Measurements from ENCODE around the gene HNRNPM.
"Not testable (repeated sequence)": the region's sequence is repeated elsewhere in the genome, so short reads cannot be mapped to it uniquely, and the experiment has no call there.

HNRNPM gene

DNA sequence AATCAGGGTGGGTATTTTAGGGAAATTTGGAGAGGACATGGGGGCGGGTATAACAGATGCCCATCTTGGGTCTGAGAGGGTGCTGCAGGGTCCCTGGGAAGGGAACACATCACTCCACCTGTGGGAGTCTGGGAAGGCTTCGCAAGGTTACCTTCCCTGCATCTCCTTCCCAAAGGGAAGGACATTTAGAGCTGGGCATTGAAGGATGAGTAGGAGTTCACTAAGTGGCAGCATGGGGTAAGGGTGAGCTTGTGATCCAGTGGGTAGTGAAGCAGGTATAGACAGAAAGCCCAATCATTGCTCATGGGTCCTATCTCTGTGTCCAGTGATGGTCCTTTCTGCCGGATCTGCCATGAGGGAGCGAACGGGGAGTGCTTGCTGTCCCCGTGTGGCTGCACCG is 18.5 kb upstream of the HNRNPM start:
- no peak for DNase-seq (ENCODE audit: low spot score)

DNA sequence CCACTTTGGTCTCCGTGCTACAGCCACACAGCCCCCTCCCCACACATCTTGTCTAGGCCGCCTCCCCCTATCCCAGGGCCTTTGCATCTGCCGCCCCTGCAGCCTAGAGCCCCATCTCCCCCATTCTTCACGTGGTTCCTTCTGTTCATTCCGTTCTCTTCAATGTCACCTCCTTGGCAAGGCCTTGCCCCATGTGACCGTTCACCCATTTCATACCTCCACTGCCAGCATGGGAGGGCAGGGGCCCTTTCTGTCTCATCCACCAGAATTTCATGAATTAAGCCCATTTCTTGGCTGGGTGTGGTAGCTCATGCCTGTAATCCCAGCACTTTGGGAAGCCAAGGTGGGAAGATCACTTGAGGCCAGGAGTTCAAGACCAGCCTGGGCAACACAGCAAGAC is 15.7 kb upstream of the HNRNPM start:
- no peak for DNase-seq (ENCODE audit: low spot score)

DNA sequence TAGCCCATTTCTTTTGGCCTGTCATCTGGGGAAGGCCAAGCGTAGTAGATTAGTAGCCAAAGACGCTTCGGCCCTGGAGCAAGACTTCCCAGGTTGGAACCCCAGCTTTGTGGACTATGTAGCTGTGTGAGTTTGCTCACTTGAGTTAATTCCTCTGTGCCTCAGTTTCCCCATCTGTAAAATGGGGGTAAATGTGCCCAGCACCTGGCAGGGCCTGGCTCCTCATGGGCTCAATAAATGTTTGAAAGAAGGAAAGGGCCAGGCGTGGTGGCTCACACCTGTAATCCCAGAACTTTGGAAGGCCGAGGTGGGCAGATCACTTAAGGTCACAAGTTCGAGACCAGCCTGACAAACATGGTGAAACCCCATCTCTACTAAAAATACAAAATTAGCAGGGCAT is 14.9 kb upstream of the HNRNPM start:
- no peak for DNase-seq (ENCODE audit: low spot score)

DNA sequence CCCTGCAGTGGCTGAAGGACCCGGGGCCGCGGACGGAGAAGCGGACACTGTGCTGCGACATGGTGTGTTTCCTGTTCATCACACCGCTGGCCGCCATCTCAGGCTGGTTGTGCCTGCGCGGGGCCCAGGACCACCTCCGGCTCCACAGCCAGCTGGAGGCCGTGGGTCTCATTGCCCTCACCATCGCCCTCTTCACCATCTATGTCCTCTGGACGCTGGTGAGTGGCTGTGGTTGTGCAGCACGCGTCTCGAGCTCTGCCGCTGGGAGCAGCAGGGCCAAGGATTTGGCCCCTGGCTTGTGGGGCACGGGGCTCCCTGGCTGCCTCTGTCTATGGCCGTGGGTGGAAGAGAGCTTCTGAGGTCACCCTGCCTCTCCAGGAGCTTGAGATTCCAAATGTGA is 14.1 kb upstream of the HNRNPM start:
- DNase-seq (ENCODE audit: low spot score) = no peak

DNA sequence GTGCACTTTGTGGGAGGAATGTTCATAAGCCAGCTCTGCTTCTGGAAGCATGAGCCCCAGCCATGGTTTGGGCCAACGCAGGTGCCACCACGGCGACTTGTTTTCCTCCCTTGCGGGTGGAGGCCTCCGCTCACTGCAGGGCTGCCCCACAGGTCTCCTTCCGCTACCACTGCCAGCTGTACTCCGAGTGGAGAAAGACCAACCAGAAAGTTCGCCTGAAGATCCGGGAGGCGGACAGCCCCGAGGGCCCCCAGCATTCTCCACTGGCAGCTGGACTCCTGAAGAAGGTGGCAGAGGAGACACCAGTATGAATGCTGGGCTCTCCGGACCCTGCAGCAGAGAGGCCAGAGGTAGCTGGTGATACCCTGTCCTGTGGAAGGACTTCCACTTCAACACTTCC is 6.5 kb upstream of the HNRNPM start:
- DNase-seq (ENCODE audit: low spot score) = no peak

DNA sequence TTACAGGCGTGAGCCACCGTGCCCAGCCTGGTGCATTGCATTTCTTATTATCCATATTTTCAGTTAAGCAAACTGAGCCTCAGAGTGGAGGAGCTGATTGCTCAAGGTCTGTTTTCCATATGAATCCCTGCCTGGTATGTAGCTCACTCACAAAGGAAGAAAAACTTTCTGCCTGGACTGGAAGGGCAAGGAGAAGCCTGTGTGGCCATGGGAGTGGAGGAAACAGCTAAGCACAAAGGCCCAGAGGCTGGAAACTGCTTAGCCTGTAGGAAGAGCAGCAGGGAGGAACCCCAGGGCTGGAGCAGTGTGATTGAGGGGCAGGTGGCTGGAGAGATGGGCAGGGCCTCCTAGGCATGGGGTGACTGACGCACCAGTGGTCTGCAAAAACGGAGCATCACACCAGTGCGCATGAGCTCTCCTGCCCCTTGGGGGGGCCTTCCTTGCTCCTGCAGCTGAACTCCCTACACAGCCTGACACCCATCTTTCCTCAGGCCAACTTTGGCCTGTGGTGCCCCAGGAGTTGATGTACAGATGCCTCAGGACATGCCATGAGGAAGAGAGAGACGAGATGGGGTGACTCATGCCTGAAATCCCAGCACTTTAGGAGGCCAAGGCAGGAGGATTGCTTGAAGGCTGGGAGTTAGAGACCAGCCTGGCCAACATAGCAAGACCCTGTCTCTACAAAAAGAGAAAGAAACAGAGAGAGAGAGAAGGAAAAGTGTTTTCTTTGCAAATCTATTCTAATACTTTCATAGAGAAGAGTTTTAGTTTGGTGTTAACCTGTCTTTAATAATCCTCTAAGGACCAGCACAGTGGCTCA is 2.8 kb upstream of the HNRNPM start:
- no peak for DNase-seq (ENCODE audit: low spot score)

DNA sequence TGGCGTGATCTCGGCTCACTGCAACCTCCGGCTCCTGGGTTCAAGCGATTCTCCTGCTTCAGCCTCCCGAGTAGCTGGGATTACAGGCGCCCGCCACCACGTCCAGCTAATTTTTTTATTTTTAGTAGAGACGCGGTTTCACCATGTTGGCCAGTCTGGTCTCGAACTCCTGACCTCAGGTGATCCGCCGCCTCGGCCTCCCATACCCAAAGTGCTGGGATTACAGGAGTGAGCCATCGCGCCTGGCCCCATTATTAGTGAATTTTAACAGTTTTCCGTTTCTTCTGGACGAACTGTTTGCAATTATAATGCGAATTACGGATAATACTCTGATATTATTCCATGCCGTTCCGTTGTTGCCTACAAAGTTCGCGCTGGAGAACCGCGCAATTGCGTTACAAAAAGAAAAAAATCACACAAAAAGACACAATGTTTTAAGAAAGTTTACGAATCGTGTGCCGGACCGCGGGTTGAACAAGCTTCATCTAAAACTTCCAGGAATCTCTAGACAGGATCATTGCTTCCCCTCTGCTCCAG is 567 bp upstream of the HNRNPM start:
- not testable (repeated sequence) for DNase-seq (ENCODE audit: low spot score)

DNA sequence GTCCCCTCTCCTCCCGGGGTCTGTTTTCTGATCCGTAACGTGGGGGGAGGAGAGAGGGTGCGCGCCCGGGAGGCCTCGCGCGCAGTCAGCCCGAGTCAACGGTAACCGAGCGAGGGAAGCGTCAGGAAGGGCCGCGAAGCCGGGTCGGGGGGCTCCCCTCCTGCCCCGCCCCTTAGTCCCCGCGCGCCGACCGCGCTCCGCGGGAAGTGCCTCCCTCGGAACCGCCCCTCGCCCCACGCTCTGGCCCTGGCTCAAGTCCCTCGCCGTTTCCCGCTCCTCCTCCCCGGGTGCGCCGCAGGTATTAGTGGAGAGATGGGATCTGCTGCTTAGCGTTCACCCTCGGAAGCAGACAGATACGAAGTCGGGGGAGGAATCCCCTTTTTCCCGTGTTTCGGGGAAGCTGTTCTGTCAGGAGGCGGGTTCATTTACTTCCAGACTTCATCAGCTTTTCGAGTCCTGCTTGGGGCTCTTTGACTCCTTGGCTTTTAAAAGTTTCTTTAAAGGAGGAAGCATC is 770 bp downstream of the HNRNPM start:
- no peak for DNase-seq (ENCODE audit: low spot score)

DNA sequence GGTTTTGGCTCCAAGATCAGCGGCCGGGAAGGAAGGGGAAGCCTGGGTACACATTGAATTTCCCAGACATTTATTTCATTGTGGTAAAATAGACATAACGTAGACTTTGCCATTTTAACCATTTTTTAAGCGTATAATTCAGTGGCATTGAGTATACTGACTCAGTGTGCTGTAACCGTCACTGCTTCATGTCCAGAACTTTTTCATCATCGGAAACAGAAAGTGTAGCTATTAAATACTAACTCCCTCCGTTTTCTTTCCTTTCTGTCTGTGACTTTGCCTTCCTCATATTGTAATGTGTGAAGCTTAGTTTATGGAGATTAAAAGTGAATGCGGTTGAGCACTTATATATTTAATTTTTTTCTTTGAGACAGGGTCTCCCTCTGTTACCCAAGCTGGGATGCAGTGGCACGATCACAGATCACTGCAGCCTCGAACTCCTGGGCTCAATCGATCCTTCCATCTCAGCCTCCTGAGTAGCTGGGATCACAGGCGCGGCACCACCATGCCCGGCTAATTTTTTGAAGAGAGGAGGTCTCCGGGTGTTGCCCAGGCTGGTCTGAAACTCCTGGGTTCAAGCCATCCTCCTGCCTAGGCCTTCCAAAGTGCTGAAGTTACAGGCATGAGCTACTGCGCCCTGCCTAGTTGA is 1.4 kb downstream of the HNRNPM start:
- DNase-seq (ENCODE audit: low spot score) = no peak

DNA sequence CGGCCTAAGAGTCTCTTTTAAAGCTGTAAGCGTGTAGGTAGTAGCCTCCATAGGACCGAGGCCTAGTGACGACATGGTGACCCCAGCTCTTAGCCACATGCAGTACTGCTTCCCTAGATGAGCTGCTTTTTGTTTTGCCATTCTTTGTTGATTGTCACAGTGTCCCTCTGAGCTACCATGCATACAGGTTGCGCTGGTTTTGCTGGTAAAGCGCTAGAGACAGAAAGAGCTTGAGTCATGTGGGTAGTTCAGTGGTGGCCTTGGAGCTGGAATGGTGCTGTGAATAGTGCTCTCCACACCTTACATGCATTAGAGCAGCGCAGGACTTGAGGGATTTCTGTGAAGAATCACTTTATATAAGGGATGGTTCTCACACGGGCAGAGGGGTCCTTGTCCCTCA is 5.1 kb downstream of the HNRNPM start:
- no peak for DNase-seq (ENCODE audit: low spot score)

DNA sequence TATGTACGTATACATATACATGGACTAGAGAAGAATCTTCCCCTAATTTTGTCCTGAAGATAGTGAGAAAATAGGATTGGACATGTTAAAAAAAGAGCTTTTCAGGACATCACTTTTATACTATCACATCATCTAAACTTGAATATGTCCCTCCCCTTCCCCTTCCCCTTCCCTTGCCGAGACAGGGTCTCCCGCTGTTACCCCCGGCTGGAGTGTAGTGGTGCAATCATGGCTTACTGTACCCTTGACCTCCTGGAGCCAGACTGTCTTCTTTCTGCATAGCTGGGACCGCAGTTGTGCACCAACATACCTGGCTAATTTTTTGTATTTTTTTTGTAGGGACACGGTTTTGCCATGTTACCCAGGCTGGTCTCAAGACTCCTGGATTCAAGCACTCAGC is 6.6 kb downstream of the HNRNPM start:
- no peak for DNase-seq (ENCODE audit: low spot score)

DNA sequence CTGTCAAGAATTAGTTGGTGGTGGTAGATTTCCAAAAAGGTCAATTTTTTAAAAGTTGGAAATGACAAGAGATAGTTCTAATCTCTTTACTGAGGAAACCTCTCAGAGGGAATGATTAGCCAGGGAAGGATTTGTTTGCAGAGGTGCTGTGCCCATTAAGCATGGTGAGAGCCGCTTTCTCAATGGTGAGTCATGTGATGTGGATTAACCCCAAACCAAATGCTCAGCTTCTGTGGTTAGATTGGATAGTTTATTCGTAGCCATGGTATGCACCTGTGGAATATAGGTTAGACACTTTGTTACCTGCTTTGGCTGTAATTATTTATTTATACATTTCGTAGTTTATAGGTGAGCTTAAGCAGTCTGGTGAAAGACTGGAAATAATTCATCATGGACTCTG is 7.1 kb downstream of the HNRNPM start:
- no peak for DNase-seq (ENCODE audit: low spot score)

DNA sequence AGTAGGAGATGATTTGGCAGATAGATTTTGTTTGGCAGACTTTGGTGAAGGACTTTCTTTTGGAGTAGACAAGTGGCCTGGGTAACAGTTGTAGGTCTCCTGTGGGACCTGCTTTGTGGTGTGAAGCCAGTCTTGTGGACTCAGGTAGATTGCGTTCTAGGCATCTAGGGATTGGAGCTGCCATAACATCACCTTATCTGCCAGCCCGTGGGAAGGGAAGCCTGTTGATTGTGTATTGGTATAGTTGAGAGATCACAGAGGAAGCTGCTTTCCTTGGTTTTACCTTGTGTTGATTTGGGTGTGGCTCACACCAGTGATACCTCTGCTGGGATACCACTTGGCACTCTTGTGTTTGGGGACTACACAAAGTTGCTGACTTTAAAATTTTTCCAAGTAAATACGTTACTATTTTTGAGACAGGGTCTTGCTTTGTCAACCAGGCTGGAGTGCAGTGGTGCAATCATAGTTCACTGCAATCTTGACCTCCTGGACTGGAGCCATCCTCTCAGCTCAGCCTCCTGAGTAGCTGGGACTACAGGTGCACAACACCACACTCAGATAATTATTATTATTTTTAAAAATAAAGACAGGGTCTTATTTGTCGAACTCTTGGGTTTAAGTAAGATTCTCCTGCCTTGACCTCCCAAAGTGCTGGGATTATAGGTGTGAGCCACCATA is 7.8 kb downstream of the HNRNPM start:
- DNase-seq (ENCODE audit: low spot score) = no peak

DNA sequence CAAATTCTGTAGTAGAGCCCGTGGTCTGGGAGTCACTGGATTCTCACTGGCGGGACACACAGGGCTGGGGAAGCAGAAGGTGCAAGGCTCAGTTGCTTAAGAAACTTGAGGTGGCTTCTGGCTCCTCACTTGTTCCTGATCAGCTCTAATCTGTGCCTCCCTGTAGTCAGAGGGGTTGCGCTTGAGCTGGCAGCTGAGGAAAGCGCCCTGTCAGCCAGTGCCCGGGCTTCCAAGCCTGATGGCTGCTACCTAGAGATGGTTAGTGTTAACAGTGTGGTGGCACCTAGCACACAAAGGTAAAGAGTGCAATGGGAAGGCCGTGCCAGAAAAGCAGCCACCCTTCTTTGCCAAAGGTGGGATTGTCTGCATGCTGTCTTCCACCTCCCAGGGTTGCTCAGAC is 8.8 kb downstream of the HNRNPM start:
- no peak for DNase-seq (ENCODE audit: low spot score)

DNA sequence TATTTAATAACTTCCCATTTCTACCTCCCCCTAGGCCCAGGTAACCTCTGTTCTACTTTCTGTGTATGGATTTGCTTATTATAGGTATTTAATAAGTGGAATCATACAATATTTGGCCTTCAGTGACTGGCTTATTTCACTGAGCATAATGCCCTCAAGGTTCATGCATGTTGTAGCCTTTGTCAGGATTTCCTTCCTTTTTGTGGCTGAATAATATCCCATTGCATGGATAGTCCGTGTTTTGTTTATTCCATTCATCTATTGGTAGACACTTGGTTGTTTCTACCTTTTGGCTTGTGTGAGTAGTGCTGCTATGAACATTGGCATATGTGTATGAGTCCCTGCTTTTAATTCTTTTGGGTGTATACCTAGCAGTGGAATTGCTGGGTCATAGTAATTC is 9.4 kb downstream of the HNRNPM start:
- DNase-seq (ENCODE audit: low spot score) = no peak

DNA sequence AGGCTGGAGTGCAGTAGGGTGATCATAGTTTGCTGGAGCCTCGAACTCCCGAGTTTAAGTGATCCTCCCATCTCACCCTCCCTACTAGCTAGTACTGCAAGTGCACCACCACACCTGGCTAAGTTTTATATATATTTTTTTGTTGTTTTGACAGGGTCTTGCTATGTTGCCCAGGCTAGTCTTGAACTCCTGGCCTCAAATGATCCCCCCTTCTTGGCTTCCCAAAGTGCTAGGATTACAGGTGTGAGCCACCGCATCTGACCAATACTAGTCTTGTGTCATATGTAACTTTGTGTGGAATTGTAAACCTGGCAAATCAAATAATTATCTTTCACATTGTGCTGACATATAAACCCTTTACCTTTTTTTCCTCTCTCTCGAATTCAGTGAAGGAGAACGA is 10.2 kb downstream of the HNRNPM start:
- no peak for DNase-seq (ENCODE audit: low spot score)

DNA sequence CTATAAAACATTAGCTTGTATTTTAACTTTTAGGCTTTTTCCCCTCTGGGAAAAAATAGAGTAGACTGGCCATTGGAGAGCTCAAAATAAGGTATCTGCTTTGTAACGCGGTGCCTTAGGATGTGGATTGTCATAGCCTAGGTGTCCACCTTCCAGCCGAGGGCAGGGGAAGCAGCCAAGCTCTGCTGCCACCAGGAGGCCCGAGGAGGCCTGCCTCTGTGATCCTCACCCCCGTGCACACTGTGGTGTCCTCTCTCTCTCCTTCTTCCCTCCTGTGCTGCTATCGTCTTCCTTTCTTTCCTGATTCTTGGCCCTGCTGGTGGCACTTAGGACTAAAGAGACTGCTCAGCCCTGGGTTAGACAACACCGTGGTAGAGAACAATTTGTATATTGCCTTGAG is 11.3 kb downstream of the HNRNPM start:
- no peak for DNase-seq (ENCODE audit: low spot score)

DNA sequence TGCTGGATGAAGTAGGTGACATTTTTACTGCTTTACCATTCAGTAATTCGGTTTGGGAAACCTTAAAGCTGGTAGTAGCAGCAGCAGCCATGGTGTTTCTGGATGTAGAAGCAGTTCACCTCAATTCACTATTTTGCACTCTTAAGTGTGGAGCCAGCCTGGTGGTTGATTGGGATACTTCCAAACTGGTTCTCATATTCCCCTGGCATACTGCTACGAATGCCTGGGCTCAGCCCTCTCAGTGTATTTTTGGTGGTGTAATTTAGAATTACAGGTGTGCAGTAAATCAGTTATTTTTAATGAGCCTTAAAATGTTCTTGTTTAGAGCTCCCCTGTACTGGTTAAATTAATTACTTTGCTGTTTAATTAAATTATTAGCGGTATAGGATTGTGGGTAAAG is 12.4 kb downstream of the HNRNPM start:
- no peak for DNase-seq (ENCODE audit: low spot score)

DNA sequence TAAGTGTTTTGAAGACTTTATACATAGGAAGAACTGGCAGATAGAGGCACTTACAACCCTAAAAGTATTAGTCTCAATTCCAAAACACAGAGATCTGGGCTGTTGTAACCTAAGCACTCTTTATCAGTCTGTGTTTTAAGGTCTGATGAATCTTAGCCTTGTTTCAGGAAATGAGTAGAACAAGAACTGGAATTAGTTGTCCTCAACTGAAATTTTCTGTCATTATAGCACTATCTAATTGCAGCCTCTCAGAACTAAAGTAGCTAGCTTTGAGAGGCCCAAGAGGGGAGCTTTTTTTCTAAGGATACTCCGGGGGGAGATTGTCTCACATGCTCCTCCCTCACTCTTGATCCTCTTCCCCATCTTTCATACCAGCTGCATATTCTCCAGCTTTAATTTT is 13.1 kb downstream of the HNRNPM start:
- DNase-seq (ENCODE audit: low spot score) = no peak

DNA sequence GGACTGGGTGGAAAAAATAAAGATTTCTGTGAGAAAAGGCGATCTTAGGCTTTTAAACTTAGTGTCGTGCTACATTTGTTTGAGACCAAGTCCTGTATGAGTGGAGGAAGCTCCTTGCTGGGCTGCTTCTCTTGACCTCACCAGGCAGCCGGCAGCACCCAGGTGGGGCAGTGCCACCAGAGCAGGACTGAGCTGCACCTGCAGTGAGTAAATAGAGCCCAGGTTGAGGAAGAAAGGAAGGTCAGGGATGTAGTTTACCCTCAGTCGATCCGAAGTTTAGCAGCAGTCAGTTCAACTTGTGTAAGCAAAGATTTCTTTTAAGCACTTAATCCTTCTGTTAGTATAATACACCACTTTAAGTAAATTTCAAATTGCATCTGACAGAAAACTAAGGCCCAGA is 13.6 kb downstream of the HNRNPM start:
- no peak for DNase-seq (ENCODE audit: low spot score)

DNA sequence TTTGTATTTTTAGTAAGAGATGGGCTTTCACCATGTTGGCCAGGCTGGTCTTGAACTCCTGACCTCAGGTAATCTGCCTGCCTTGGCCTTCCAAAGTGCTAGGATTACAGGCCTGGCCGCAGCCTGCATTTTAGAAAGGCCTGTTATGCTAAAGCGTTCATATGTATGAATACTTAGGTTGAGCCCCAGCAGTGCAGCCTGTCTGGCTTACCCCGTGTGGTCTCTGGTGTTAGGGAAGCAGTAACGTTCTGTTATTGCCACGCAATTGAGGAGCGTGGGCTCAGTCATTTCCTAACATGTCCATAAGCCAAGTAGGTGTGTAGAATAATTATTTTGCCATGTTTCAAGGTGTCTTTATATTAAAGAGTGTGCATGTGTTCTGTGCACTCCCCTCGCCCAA is 14.3 kb downstream of the HNRNPM start:
- no peak for DNase-seq (ENCODE audit: low spot score)

DNA sequence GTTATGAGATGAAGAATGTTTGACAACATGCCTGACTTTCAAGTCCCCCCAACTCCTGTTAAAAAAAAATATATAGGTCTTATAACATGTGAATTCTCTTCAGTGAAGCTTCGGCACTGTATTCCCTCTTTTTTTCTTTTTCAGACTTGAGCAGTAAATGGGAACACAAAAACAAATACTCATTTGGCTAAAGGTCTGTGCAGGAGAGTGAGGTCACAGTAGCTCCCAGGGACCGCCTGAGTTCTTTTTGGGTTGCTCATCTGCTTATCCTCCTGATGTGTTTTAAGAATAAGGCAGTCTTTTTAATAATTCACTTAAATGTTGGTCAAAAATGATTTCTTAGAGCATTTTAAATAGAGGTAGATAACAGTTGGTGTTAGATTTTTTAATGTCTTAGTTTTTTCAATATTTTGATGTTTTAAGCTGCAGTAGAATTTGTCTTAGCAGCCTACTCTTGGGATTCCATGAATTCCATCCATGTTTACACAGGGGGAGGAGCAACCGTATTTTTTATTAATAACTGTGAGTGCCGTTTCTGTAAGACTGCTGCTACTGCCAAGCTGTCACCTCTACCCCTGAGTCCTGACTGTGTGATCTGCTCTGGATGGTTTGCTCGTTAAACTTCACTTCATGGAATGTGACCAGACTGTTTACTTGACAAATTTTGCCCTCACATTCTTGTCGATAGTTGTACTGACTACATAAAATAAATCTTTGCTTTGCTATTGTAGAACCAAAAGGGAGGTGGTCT is 14.9 kb downstream of the HNRNPM start:
- DNase-seq (ENCODE audit: low spot score) = no peak
